ENCODE data around the gene STAT2.

DNA sequence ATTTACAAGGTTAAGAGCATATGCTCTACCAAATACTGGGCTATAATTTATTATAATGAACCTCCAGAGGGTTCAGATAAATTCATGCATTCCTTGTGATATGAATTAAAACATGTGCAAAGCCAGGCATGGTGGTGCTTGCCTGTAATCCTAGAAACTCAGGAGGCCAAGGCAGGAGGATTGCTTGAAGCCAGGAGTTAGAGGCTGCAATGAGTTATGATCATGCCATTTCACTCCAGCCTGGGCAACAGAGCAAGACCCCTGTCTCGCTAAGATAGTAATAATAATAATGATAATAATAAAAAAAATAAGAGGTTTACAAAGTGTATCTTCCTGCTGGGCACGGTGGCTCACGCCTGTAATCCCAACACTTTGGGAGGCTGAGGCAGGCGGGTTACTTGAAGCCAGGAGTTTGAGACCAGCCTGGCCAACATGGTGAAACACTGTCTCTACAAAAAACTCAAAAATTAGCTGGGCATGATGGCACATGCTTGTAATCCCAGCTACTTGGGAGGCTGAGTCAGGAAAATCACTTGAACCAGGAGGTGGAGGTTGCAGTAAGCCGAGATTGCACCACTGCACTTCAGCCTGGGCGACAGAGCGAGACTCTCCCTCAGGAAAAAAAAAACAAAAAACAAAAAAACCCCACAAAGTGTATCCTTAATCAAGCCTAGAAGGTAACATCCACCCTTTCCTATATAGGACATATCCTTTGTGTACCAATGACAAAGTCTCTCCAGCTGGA lies 52.5 kb downstream of the STAT2 start:
- no peak for TF ChIP-seq CTCF (conservative IDR thresholded peaks at IDR 0.05)
- no peak for TF ChIP-seq ZFX (IDR thresholded peaks at IDR 0.05)

Data from C4-2B (cell line).